Measurements from ENCODE around the gene CMIP.

CMIP gene

GRCh38 chr16:81444448-81445121 lies at the start of gene CMIP:
CMIP (plus strand) TSS chr16:81444808.
- Histone ChIP-seq H4K20me1 (peaks cover 31 to 37% (median 33%) of the 10 kb centered on the region in 11 experiments; a peak in 21 of 22 replicates), H3K27ac (peak within 1 kb of the TSS; percentile 89 to 98 (median 93)), H3K27me3 (no peaks in the 10 kb centered on the region), H3K4me1 (peaks cover 37 to 50% (median 43%) of the 10 kb centered on the region in 10 experiments), H3K4me3 (peak within 1 kb of the TSS; percentile 78 to 98 (median 88)), H3K36me3 (peaks cover 0 to 31% (median 21%) of the 10 kb centered on the region in 11 experiments; a peak in 16 of 22 replicates), H3K4me2 (peak within 1 kb of the TSS; percentile 93 to 99 (median 97)), H3K9me3 (replicated peaks in 1 of 11) (peaks cover 0 to 2% (median under 1%) of the 10 kb centered on the region in 11 experiments; a peak in 8 of 22 replicates), H3K9ac (peak within 1 kb of the TSS; percentile 89 to 99 (median 94))
- no peak for TF ChIP-seq Cebpa-rat (IDR thresholded peaks at IDR 0.05)

- peaks cover 0 to 25% (median 15%) of the 10 kb centered on the region in 11 experiments; a peak in 17 of 22 replicates for H3K36me3 ChIP-seq
- H4K20me1 ChIP-seq: no peaks in the 10 kb centered on the region
- no peak overlapping the region for H3K4me3 ChIP-seq
- no peak overlapping the region for H3K9ac ChIP-seq
- no peak for TF ChIP-seq Cebpa-rat (IDR thresholded peaks at IDR 0.05)
- H3K9me3 ChIP-seq (replicated peaks in 1 of 11): peaks cover 0 to 14% (median 6%) of the 10 kb centered on the region in 11 experiments; a peak in 8 of 22 replicates
- no peaks in the 10 kb centered on the region; a peak in 1 of 20 replicates for H3K4me1 ChIP-seq
- no peaks in the 10 kb centered on the region for H3K27me3 ChIP-seq
- H3K27ac ChIP-seq: no peak overlapping the region
- H3K4me2 ChIP-seq: no peak overlapping the region
These were observed 49.5 kb upstream of the CMIP start for GRCh38 chr16:81394966-81395655.

GRCh38 chr16:81397058-81397878 lies 47.3 kb upstream of the CMIP start:
- no peak overlapping the region for H3K4me3 ChIP-seq
- no peak overlapping the region for H3K27ac ChIP-seq
- no peaks in the 10 kb centered on the region for H4K20me1 ChIP-seq
- H3K36me3 ChIP-seq: peaks cover 0 to 10% (median 0%) of the 10 kb centered on the region in 11 experiments; a peak in 4 of 22 replicates
- no peak overlapping the region for H3K4me2 ChIP-seq
- no peak for TF ChIP-seq Cebpa-rat (IDR thresholded peaks at IDR 0.05)
- H3K27me3 ChIP-seq: no peaks in the 10 kb centered on the region
- peaks cover 0 to 20% (median 7%) of the 10 kb centered on the region in 11 experiments; a peak in 8 of 22 replicates for H3K9me3 ChIP-seq (replicated peaks in 1 of 11)
- no peak overlapping the region for H3K9ac ChIP-seq
- peaks cover 0 to 7% (median 2%) of the 10 kb centered on the region in 10 experiments; a peak in 5 of 20 replicates for H3K4me1 ChIP-seq

DNA sequence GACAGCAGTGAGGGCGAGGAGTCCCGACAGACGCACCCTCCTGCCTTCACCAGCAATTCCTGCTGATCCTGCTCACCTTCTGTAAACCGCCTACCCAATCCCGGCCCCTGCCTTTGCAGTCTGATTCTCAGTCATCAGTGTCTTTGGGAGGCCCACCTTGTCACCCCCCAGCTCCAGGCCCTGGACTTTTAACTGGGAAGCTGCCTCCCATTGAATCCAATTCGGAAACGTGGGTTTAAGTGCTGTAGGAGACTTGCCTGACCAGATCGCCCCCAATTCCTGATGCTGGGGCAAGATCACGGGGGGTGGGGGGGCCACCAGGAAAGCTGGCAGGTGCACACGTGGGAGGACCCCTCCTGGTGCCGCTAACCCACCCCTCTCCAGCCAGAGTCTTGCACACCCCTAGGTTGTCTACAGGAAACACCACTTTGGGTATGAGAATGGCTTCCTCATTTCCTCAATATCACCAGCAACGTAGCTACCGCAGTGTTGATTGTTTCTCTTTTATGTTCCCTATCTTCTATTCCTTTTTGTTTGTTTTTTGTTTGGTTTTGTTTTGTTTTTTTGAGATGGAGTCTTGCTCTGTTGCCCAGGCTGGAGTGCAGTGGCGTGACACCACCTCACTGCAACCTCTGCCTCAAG lies 46.6 kb upstream of the CMIP start:
- no peak overlapping the region for H3K27ac ChIP-seq
- no peak overlapping the region for H3K4me2 ChIP-seq
- H3K4me1 ChIP-seq: peaks cover 0 to 7% (median 2%) of the 10 kb centered on the region in 10 experiments; a peak in 5 of 20 replicates
- H3K36me3 ChIP-seq: peaks cover 0 to 7% (median 0%) of the 10 kb centered on the region in 11 experiments; a peak in 1 of 22 replicates
- H3K4me3 ChIP-seq: no peak overlapping the region
- H3K9ac ChIP-seq: no peak overlapping the region
- TF ChIP-seq Cebpa-rat (IDR thresholded peaks at IDR 0.05): no peak
- H4K20me1 ChIP-seq: no peaks in the 10 kb centered on the region
- H3K9me3 ChIP-seq (replicated peaks in 1 of 11): peaks cover 0 to 20% (median 7%) of the 10 kb centered on the region in 11 experiments; a peak in 8 of 22 replicates
- no peaks in the 10 kb centered on the region for H3K27me3 ChIP-seq

- H3K27me3 ChIP-seq: no peaks in the 10 kb centered on the region
- no peak overlapping the region for H3K4me2 ChIP-seq
- no peak overlapping the region for H3K4me3 ChIP-seq
- H3K9ac ChIP-seq: no peak overlapping the region
- H3K9me3 ChIP-seq (replicated peaks in 1 of 11): peaks cover 0 to 20% (median 7%) of the 10 kb centered on the region in 11 experiments; a peak in 8 of 22 replicates
- H3K36me3 ChIP-seq: peaks cover 0 to 3% (median 0%) of the 10 kb centered on the region in 11 experiments; a peak in 1 of 22 replicates
- peaks cover 0 to 6% (median 0%) of the 10 kb centered on the region in 11 experiments; a peak in 3 of 22 replicates for H4K20me1 ChIP-seq
- peaks cover 5 to 17% (median 10%) of the 10 kb centered on the region in 10 experiments; a peak in 17 of 20 replicates for H3K4me1 ChIP-seq
- no peak for TF ChIP-seq Cebpa-rat (IDR thresholded peaks at IDR 0.05)
- no peak overlapping the region for H3K27ac ChIP-seq
These were observed 44.7 kb upstream of the CMIP start for GRCh38 chr16:81399909-81400308.

- Histone ChIP-seq H3K9ac (no peak overlapping the region), H3K4me3 (no peak overlapping the region), H3K27ac (no peak overlapping the region)
These were observed 43.3 kb upstream of the CMIP start for GRCh38 chr16:81401035-81401950.

DNA sequence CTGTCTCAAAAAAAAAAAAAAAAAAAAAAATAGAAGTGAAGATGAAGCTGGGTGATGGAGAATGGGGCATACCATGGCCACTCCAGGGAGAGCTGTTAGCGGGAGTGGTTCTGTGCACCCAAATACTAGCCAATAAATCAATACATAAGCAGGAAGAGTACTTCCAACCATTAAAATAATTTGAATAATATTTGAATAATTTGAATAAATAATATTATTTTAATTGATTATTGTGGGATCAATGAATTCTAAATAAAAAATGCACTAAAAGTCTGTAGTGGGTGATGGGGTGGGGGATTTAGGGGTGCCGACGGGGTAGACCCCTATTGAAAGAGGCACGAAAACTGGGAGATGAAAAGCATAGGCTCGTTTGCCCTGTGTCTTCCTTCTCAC lies 41.4 kb upstream of the CMIP start:
- Histone ChIP-seq H3K4me3 (0 out of 20 replicates have a peak overlapping the region, but pooled peaks of 1 of the 10 experiments have one; percentile 45), H3K4me2 (peak overlapping the region; percentile 56 to 95 (median 84); a peak in 19 of 22 replicates), H3K27ac (no peak overlapping the region), H3K36me3 (peaks cover 0 to 3% (median 0%) of the 10 kb centered on the region in 11 experiments; a peak in 1 of 22 replicates), H4K20me1 (peaks cover 0 to 6% (median 0%) of the 10 kb centered on the region in 11 experiments; a peak in 3 of 22 replicates), H3K9ac (peak overlapping the region in 2 of 11 experiments; percentile 39 to 62; a peak in 2 of 22 replicates), H3K4me1 (peaks cover 5 to 17% (median 10%) of the 10 kb centered on the region in 10 experiments; a peak in 17 of 20 replicates), H3K9me3 (replicated peaks in 1 of 11) (peaks cover 0 to 20% (median 7%) of the 10 kb centered on the region in 11 experiments; a peak in 8 of 22 replicates), H3K27me3 (no peaks in the 10 kb centered on the region)
- TF ChIP-seq Cebpa-rat (IDR thresholded peaks at IDR 0.05): no peak

More at GRCh38 chr16:81401035-81401950, 43.3 kb upstream of the CMIP start:
- Histone ChIP-seq H3K9me3 (replicated peaks in 1 of 11) (peaks cover 0 to 20% (median 7%) of the 10 kb centered on the region in 11 experiments; a peak in 8 of 22 replicates), H3K4me2 (peak overlapping the region in 3 of 11 experiments; percentile 3 to 26 (median 18); a peak in 2 of 22 replicates), H4K20me1 (peaks cover 0 to 6% (median 0%) of the 10 kb centered on the region in 11 experiments; a peak in 3 of 22 replicates), H3K36me3 (peaks cover 0 to 3% (median 0%) of the 10 kb centered on the region in 11 experiments; a peak in 1 of 22 replicates), H3K27me3 (no peaks in the 10 kb centered on the region), H3K4me1 (peaks cover 5 to 17% (median 10%) of the 10 kb centered on the region in 10 experiments; a peak in 17 of 20 replicates)
- no peak for TF ChIP-seq Cebpa-rat (IDR thresholded peaks at IDR 0.05)
